PC-9 (cell line): ENCODE data around the gene EOMES. TPM values are rescaled to one million over a fixed set of nuclear protein-coding genes. Genes with fewer than 3 reads are reported as not detected.

ENCODE experiments used
- BruUV-seq: library from RNA; stranded (reverse); fragments of 400-500 nt; replicated peaks from 2 replicates; lab custom pipeline; 2021; lab: Mats Ljungman, UMichigan
- CTCF ChIA-PET: fragments of 300-600 bp; sonication (Branson Sonifier 250); formaldehyde crosslinking; loops from one replicate; lab custom pipeline; 2022; ENCODE audit warnings: antibody characterized with exemption; lab: Charles Lee
- POLR2A ChIA-PET: fragments of 300-600 bp; sonication (Branson Sonifier 250); formaldehyde crosslinking; loops from one replicate; lab custom pipeline; 2022; ENCODE audit warnings: antibody characterized with exemption; ENCODE audit not compliant: unreplicated experiment; lab: Charles Lee
- DNase-seq, 2 experiments: peaks; one replicate each; pipeline versions ENCODE4 v3.0.0 to v3.0.0-alpha.2; 2015 to 2022; ENCODE audit warnings: mixed read lengths in 1 of 2
- H2AFZ ChIP-seq: fragments of 200-600 bp; sonication (generic); 2 replicates; pipeline ENCODE4 v1.8.1; 2017; ENCODE audit warnings: antibody characterized with exemption
- H3F3A ChIP-seq: fragments of 200-600 bp; sonication (generic); 2 replicates; pipeline ENCODE4 v1.8.1; 2017; ENCODE audit warnings: antibody characterized with exemption, mild to moderate bottlenecking, low read depth; ENCODE audit not compliant: insufficient read depth
- H3K27ac ChIP-seq: fragments of 200-600 bp; sonication (generic); 2 replicates; pipeline ENCODE4 v1.6.1; 2016; ENCODE audit warnings: mixed run types
- H3K27me3 ChIP-seq: fragments of 200-600 bp; sonication (generic); 2 replicates; pipeline ENCODE4 v1.6.1; 2016; ENCODE audit warnings: low read depth, mixed run types; ENCODE audit not compliant: insufficient read depth
- H3K36me3 ChIP-seq: fragments of 200-600 bp; sonication (generic); 2 replicates; pipeline ENCODE4 v1.6.1; 2016; ENCODE audit warnings: low read depth, mixed run types
- H3K4me1 ChIP-seq: fragments of 200-600 bp; sonication (generic); replicated peaks from 2 replicates; pipeline ENCODE4 v1.6.1; 2016; ENCODE audit warnings: mixed run types; ENCODE audit not compliant: insufficient read depth
- H3K4me2 ChIP-seq: fragments of 200-600 bp; sonication (generic); 2 replicates; pipeline ENCODE4 v1.6.1; 2017; ENCODE audit warnings: mixed run types
- H3K4me3 ChIP-seq: fragments of 200-600 bp; sonication (generic); 2 replicates; pipeline ENCODE4 v1.6.1; 2016; ENCODE audit warnings: mixed run types
- H3K79me2 ChIP-seq: fragments of 200-600 bp; sonication (generic); 2 replicates; pipeline ENCODE4 v1.6.1; 2017; ENCODE audit warnings: low read depth, mixed run types
- H3K9me2 ChIP-seq: fragments of 200-600 bp; sonication (generic); 2 replicates; pipeline ENCODE4 v1.8.1; 2017; ENCODE audit warnings: mild to moderate bottlenecking; ENCODE audit not compliant: insufficient read depth
- H3K9me3 ChIP-seq: fragments of 200-600 bp; sonication (generic); 2 replicates; pipeline ENCODE4 v1.8.1; 2016; ENCODE audit warnings: low read depth; ENCODE audit not compliant: insufficient read depth
- H4K20me1 ChIP-seq: fragments of 200-600 bp; sonication (generic); 2 replicates; pipeline ENCODE4 v1.8.1; 2017; ENCODE audit not compliant: insufficient read depth
- EZH2 ChIP-seq: fragments of 200-600 bp; sonication (generic); IDR thresholded peaks from 2 replicates; pipeline ENCODE4 v1.8.0; 2017; ENCODE audit warnings: antibody characterized with exemption, low read depth
- intact Hi-C: fragments of 100-400 bp; cut with micrococcal nuclease; formaldehyde crosslinking; loops from one replicate; pipeline ENCODE4 v1.10.0; 2022; ENCODE audit not compliant: unreplicated experiment
- total RNA-seq: library from RNA; stranded (reverse); gene quantifications from 2 replicates; pipeline ENCODE4 v1.2.3, GENCODE V29; 2021
- TF ChIP-seq, protein P1 (sequence below): fragments of 200-600 bp; sonication (generic); conservative IDR thresholded peaks from 2 replicates; pipeline ENCODE4 v1.6.1; 2017; ENCODE audit warnings: mixed run types, antibody characterized with exemption, mild to moderate bottlenecking, moderate library complexity

EOMES gene
- total RNA-seq, 1 experiment from 2014 or later = not detected

GRCh38 chr3:27667751-27668150 is 54.4 kb downstream of the EOMES start:
- ChIA-PET POLR2A (interaction anchor here (0.6 kb wide), 1 partner anchor 1941 kb away, joined by 4 read pairs; no protein-coding TSS in a partner anchor), CTCF (no interaction called here)
- no peaks in the 10 kb centered on the region for H3K36me3 ChIP-seq
- H2AFZ ChIP-seq = no peak overlapping the region
- no peak overlapping the region for H3K4me2 ChIP-seq
- H3K79me2 ChIP-seq = no peaks in the 10 kb centered on the region
- H3K9me2 ChIP-seq = no peaks in the 10 kb centered on the region
- H3K4me1 ChIP-seq = no peaks in the 10 kb centered on the region
- intact Hi-C loops = no loop called here
- H3K27me3 ChIP-seq = no peaks in the 10 kb centered on the region
- no peaks in the 10 kb centered on the region for H4K20me1 ChIP-seq
- no peaks in the 10 kb centered on the region; the same call in 1 of the 2 replicates for H3K9me3 ChIP-seq
- TF ChIP-seq EZH2 = no peak
- TF ChIP-seq, protein P1, sequence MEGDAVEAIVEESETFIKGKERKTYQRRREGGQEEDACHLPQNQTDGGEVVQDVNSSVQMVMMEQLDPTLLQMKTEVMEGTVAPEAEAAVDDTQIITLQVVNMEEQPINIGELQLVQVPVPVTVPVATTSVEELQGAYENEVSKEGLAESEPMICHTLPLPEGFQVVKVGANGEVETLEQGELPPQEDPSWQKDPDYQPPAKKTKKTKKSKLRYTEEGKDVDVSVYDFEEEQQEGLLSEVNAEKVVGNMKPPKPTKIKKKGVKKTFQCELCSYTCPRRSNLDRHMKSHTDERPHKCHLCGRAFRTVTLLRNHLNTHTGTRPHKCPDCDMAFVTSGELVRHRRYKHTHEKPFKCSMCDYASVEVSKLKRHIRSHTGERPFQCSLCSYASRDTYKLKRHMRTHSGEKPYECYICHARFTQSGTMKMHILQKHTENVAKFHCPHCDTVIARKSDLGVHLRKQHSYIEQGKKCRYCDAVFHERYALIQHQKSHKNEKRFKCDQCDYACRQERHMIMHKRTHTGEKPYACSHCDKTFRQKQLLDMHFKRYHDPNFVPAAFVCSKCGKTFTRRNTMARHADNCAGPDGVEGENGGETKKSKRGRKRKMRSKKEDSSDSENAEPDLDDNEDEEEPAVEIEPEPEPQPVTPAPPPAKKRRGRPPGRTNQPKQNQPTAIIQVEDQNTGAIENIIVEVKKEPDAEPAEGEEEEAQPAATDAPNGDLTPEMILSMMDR = no peak
- no peak for DNase-seq
- H3K4me3 ChIP-seq = no peak overlapping the region
- H3F3A ChIP-seq = no peaks in the 10 kb centered on the region
- no TSS peak for BruUV-seq
- no peak overlapping the region for H3K27ac ChIP-seq

DNA sequence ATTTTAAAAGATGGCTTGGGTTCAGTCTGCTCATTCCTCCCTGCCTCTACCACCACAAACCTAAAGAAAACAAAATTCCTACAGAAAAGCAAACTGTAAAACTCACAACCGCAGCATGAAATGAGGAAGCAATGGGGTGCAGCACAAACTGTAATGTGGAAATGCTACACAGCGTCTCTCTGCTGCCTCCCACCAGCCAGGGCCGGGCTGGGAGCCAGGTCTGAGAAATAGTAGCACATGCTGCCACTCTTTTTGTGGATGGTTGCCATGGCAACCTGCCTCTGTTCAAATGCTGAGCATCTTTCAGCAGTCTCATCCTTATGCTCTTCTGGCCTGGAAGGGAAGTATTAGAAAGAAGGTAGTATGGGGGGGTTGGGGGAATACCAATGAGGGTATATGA is 55.4 kb downstream of the EOMES start:
- Histone ChIP-seq H3K4me2 (no peak overlapping the region), H3K27me3 (no peaks in the 10 kb centered on the region)
- DNase-seq = no peak

GRCh38 chr3:27666272-27666671 is 55.9 kb downstream of the EOMES start:
- Histone ChIP-seq H3K9me2 (no peaks in the 10 kb centered on the region), H3K27me3 (no peaks in the 10 kb centered on the region), H3K27ac (no peak overlapping the region), H3K36me3 (no peaks in the 10 kb centered on the region), H2AFZ (no peak overlapping the region), H4K20me1 (no peaks in the 10 kb centered on the region), H3K4me1 (no peaks in the 10 kb centered on the region), H3K4me2 (no peak overlapping the region), H3K79me2 (no peaks in the 10 kb centered on the region), H3K4me3 (no peak overlapping the region), H3K9me3 (no peaks in the 10 kb centered on the region; the same call in 1 of the 2 replicates), H3F3A (no peaks in the 10 kb centered on the region)
- no peak for TF ChIP-seq EZH2
- TF ChIP-seq, protein P1 = no peak
- no TSS peak for BruUV-seq
- POLR2A ChIA-PET = no interaction called here
- intact Hi-C loops = no loop called here
- CTCF ChIA-PET = no interaction called here
- no peak for DNase-seq

More for the DNA sequence above, 55.4 kb downstream of the EOMES start:
- Histone ChIP-seq H3K27ac (no peak overlapping the region), H2AFZ (no peak overlapping the region), H3F3A (no peaks in the 10 kb centered on the region), H3K79me2 (no peaks in the 10 kb centered on the region), H3K4me3 (no peak overlapping the region), H4K20me1 (no peaks in the 10 kb centered on the region), H3K9me2 (no peaks in the 10 kb centered on the region), H3K9me3 (no peaks in the 10 kb centered on the region; the same call in 1 of the 2 replicates), H3K4me1 (no peaks in the 10 kb centered on the region), H3K36me3 (no peaks in the 10 kb centered on the region)
- ChIA-PET CTCF (no interaction called here), POLR2A (no interaction called here)
- no TSS peak for BruUV-seq
- intact Hi-C loops = no loop called here
- no peak for TF ChIP-seq EZH2
- TF ChIP-seq, protein P1 = no peak

Other genes with a start within 250 kb of the EOMES start
- 28.1 and 31.7 TPM in 2 replicates for gene SLC4A7, start 237.9 kb downstream of the EOMES start, total RNA-seq